Fibroblast of lung (primary cell): ENCODE data around the gene MYO1E.

Experiments
- EZH2 ChIP-seq: IDR thresholded peaks from 2 replicates; pipeline ENCODE4 v1.5.1; 2012; ENCODE audit warnings: low read length, control low read depth, mild to moderate bottlenecking; ENCODE audit errors: missing control alignments
- TF ChIP-seq, protein P1 (sequence below), 2 donors: IDR thresholded peaks in 1 of 2; conservative IDR thresholded peaks in 1 of 2; 1 replicate in 1 of 2; 2 replicates in 1 of 2; pipeline ENCODE4 v1.5.1; 2011 to 2012; ENCODE audit warnings: low read length in 2 of 2, control low read depth in 1 of 2, inconsistent platforms in 1 of 2, low read depth in 1 of 2, mild to moderate bottlenecking in 1 of 2

DNA sequence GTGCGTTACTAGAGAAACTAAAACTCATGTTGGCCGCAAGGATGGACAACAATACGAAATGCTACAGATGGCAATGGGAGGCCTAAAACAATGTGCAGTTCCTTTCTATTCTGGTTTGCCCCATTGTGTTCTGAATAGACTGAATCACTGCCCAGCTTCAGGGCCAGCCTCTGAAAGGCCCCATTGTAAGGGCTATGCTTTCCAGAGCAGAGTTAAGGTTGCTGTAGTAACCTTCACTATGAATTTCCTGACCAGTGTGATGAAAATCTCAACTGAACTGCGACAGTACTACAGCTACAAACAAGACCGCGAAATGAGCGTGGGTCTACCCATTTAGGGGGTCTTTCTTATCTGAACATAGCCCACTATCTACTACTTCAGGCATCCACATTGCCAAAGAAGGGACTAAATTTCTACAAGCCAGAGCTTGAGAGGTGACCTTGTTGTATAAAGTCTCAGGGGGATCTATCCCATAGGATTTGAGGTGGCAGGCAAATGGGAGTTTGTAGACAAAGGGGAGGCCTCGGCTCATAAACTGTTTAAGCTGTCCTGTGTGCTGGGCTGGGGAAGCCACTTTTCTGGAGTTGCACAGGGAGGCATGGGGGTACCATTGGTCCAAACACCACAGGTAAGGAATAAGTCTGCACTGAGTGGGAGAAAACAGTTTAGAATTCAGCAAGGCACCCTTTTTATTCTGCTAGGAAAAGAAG is 80.1 kb downstream of the MYO1E start:
- TF ChIP-seq, protein P1, sequence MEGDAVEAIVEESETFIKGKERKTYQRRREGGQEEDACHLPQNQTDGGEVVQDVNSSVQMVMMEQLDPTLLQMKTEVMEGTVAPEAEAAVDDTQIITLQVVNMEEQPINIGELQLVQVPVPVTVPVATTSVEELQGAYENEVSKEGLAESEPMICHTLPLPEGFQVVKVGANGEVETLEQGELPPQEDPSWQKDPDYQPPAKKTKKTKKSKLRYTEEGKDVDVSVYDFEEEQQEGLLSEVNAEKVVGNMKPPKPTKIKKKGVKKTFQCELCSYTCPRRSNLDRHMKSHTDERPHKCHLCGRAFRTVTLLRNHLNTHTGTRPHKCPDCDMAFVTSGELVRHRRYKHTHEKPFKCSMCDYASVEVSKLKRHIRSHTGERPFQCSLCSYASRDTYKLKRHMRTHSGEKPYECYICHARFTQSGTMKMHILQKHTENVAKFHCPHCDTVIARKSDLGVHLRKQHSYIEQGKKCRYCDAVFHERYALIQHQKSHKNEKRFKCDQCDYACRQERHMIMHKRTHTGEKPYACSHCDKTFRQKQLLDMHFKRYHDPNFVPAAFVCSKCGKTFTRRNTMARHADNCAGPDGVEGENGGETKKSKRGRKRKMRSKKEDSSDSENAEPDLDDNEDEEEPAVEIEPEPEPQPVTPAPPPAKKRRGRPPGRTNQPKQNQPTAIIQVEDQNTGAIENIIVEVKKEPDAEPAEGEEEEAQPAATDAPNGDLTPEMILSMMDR (conservative IDR thresholded peaks at IDR 0.05 in 1 of 2, IDR thresholded peaks at IDR 0.05 in 1 of 2; ENCODE audit: low read depth in 1 of 2, low read length in 2 of 2), result no peak
- no peak for TF ChIP-seq EZH2
